ENCODE measurements around the gene NPHP4. TPM values are rescaled to one million over a fixed set of nuclear protein-coding genes. Genes with fewer than 3 reads are reported as not detected.

NPHP4 gene
- polyA plus RNA-seq, 1 of the 3 experiments (the other 2 are of a cell fraction), result 7.0 TPM

DNA sequence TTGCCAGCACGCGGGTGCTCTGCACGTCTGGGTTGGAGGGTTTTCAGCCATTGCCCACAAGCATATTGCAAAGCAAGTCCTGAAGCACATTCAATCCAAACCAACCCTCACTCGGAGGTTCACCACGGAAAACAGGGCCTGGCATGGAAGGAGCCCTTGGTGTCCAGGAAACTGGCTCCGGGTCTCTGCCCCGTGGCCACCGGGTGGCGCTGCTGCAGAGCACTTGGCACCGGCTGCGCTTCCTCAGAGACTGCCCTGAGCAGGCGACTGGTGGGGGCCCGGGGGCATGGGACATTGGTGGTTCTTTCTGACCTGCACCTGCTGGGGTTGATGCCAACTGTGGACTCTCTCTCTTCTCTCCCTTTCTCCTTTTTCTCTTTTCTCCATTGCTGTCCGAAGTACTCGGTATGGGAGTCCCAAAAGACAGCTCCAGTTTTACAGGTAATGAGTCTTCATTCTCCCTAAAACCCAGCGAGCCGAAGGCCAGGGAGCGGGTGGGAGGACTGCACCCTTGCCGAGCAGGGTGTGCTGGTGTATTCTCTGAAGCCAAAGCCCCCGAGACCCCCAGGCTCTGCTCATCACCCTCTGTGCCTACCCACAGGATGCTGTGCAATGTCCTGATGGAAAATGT, 49.3 kb upstream of the NPHP4 start (continued):
- TF ChIP-seq NFIC (IDR thresholded peaks at IDR 0.05; ENCODE audit: borderline replicate concordance) (no peak), USF2 (IDR thresholded peaks at IDR 0.05; ENCODE audit: borderline replicate concordance, low read depth, low read length) (no peak), SMC3 (IDR thresholded peaks at IDR 0.05; ENCODE audit: low read depth, low read length) (peak; percentile 28; the same call in 1 of the 2 replicates), PBX3 (IDR thresholded peaks at IDR 0.05) (no peak), TAF1 (IDR thresholded peaks at IDR 0.05; ENCODE audit: borderline replicate concordance, low read depth, low read length) (no peak), NRF1 (IDR thresholded peaks at IDR 0.05; ENCODE audit: low read depth, low read length) (no peak)
- TF ChIP-seq, protein P1, sequence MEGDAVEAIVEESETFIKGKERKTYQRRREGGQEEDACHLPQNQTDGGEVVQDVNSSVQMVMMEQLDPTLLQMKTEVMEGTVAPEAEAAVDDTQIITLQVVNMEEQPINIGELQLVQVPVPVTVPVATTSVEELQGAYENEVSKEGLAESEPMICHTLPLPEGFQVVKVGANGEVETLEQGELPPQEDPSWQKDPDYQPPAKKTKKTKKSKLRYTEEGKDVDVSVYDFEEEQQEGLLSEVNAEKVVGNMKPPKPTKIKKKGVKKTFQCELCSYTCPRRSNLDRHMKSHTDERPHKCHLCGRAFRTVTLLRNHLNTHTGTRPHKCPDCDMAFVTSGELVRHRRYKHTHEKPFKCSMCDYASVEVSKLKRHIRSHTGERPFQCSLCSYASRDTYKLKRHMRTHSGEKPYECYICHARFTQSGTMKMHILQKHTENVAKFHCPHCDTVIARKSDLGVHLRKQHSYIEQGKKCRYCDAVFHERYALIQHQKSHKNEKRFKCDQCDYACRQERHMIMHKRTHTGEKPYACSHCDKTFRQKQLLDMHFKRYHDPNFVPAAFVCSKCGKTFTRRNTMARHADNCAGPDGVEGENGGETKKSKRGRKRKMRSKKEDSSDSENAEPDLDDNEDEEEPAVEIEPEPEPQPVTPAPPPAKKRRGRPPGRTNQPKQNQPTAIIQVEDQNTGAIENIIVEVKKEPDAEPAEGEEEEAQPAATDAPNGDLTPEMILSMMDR (IDR thresholded peaks at IDR 0.05), result peak; percentile 55
- TF ChIP-seq, protein P2, sequence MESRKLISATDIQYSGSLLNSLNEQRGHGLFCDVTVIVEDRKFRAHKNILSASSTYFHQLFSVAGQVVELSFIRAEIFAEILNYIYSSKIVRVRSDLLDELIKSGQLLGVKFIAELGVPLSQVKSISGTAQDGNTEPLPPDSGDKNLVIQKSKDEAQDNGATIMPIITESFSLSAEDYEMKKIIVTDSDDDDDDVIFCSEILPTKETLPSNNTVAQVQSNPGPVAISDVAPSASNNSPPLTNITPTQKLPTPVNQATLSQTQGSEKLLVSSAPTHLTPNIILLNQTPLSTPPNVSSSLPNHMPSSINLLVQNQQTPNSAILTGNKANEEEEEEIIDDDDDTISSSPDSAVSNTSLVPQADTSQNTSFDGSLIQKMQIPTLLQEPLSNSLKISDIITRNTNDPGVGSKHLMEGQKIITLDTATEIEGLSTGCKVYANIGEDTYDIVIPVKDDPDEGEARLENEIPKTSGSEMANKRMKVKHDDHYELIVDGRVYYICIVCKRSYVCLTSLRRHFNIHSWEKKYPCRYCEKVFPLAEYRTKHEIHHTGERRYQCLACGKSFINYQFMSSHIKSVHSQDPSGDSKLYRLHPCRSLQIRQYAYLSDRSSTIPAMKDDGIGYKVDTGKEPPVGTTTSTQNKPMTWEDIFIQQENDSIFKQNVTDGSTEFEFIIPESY (IDR thresholded peaks at IDR 0.05; ENCODE audit: borderline replicate concordance, low read depth), result no peak

DNA sequence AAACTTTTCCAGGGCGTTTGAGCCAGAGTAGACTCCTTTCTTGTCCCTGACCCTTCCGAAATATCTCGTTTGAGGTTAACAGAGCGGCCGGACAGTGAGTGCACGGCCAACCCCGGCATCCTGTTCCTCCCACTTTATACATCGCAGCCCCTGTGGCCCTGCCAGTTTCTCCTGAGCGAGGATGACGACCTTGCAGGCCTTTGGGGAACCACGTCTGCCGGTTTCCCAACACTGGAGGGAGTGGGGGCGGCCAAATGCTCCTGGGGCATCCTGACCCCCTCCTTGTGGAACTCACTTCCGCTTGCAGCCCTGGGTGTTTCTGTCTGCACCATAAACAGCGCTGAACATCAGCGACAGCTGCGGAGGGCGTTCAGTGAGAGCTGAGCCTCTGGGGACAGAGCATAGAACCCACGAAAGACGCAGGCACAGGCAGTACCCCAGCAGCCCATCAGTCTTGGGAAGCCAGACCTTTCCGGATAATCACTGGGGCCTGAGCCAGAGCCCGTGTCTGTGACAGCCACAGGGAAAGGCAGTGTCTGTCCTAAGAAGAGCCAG, 48.7 kb upstream of the NPHP4 start:
- POLR2A ChIA-PET, result no interaction called here
- Histone ChIP-seq H3K4me2 (no peak overlapping the region), H3K79me2 (ENCODE audit: insufficient read depth) (no peaks in the 10 kb centered on the region), H3F3A (replicated peaks; ENCODE audit: insufficient read depth) (no peaks in the 10 kb centered on the region), H3K4me1 (ENCODE audit: control insufficient read depth in 1 of 2, insufficient read depth in 2 of 2, low read depth in 1 of 2, low read length in 1 of 2) (peaks cover 5 to 24% of the 10 kb centered on the region in 2 experiments; a peak in 1 of 4 replicates), H3K9me3 (no peaks in the 10 kb centered on the region), H2AFZ (ENCODE audit: low read depth) (no peak overlapping the region), H3K27me3 (ENCODE audit: insufficient read depth) (no peaks in the 10 kb centered on the region), H3K9ac (no peak overlapping the region), H3K9me2 (no peaks in the 10 kb centered on the region), H3K27ac (ENCODE audit: low read depth in 2 of 2, low read length in 1 of 2) (no peak overlapping the region), H4K20me1 (ENCODE audit: insufficient read depth) (no peaks in the 10 kb centered on the region), H3K4me3 (ENCODE audit: low read depth in 2 of 2, low read length in 1 of 2) (no peak overlapping the region), H3K36me3 (replicated peaks in 1 of 2; ENCODE audit: control insufficient read depth in 1 of 2, insufficient read depth in 2 of 2, low read length in 1 of 2) (no peaks in the 10 kb centered on the region)
- DNase-seq, result no peak
- CTCF ChIA-PET, result interaction anchor here (1.2 to 3.7 kb wide), 8 partner anchors 12 to 200 kb away, joined by 3 to 32 read pairs (median 5); no protein-coding TSS in a partner anchor
- 74% methylated on average over 12 of the region's 22 CpGs for WGBS (ENCODE audit: low lambda C conversion rate)
- TF ChIP-seq SMC3 (IDR thresholded peaks at IDR 0.05; ENCODE audit: low read depth, low read length) (no peak), GABPA (IDR thresholded peaks at IDR 0.05; ENCODE audit: low read depth) (no peak), NRF1 (IDR thresholded peaks at IDR 0.05; ENCODE audit: low read depth, low read length) (no peak), EZH2phosphoT487 (IDR thresholded peaks at IDR 0.05; ENCODE audit: borderline replicate concordance, low read depth) (no peak), USF2 (IDR thresholded peaks at IDR 0.05; ENCODE audit: borderline replicate concordance, low read depth, low read length) (no peak), ELF1 (IDR thresholded peaks at IDR 0.05) (no peak), FOSL2 (IDR thresholded peaks at IDR 0.05; ENCODE audit: borderline replicate concordance, low read depth) (no peak), MEF2A (IDR thresholded peaks at IDR 0.05; ENCODE audit: borderline replicate concordance, low read depth) (no peak), MXI1 (IDR thresholded peaks at IDR 0.05; ENCODE audit: low read depth, low read length) (no peak), RAD21 (IDR thresholded peaks at IDR 0.05; ENCODE audit: low read length) (no peak), CHD2 (IDR thresholded peaks at IDR 0.05; ENCODE audit: low read length, partially characterized antibody) (no peak), TCF12 (IDR thresholded peaks at IDR 0.05) (no peak)
- TF ChIP-seq, protein P1 (IDR thresholded peaks at IDR 0.05), result no peak
- TF ChIP-seq, protein P3, sequence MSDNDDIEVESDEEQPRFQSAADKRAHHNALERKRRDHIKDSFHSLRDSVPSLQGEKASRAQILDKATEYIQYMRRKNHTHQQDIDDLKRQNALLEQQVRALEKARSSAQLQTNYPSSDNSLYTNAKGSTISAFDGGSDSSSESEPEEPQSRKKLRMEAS (IDR thresholded peaks at IDR 0.05; ENCODE audit: low read depth), result no peak
